B cell (primary cell): ENCODE measurements around the gene AOC1.

Experiments
- EZH2 ChIP-seq: IDR thresholded peaks from 2 replicates; pipeline ENCODE4 v1.6.1; 2012; ENCODE audit warnings: borderline replicate concordance, low read depth, mild to moderate bottlenecking, moderate library complexity, low read length; ENCODE audit not compliant: insufficient read depth, poor library complexity, severe bottlenecking
- TF ChIP-seq, protein P1 (sequence below): fragments of 200-600 bp; IDR thresholded peaks from one replicate; pipeline ENCODE4 v1.8.0; 2022; ENCODE audit warnings: antibody characterized with exemption, mild to moderate bottlenecking

DNA sequence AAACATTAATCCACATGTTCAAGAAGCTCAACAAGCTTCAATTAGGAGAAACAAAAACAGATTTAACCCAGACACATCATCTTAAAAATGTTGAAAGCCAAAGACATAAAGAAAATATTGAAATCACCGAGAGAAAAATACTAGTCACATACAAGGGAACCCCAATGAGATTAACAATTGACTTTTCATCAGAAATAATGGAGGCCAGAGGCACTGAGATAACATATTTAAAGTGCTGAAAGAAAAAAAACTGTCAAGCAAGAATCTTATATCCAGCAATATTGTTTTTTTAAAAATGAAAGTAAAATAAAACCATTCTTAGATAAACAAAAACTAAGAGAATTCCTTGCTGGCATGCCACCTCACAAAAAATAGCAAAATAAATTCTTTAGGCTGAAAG is 28.9 kb downstream of the AOC1 start:
- TF ChIP-seq, protein P1, sequence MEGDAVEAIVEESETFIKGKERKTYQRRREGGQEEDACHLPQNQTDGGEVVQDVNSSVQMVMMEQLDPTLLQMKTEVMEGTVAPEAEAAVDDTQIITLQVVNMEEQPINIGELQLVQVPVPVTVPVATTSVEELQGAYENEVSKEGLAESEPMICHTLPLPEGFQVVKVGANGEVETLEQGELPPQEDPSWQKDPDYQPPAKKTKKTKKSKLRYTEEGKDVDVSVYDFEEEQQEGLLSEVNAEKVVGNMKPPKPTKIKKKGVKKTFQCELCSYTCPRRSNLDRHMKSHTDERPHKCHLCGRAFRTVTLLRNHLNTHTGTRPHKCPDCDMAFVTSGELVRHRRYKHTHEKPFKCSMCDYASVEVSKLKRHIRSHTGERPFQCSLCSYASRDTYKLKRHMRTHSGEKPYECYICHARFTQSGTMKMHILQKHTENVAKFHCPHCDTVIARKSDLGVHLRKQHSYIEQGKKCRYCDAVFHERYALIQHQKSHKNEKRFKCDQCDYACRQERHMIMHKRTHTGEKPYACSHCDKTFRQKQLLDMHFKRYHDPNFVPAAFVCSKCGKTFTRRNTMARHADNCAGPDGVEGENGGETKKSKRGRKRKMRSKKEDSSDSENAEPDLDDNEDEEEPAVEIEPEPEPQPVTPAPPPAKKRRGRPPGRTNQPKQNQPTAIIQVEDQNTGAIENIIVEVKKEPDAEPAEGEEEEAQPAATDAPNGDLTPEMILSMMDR: no peak
- TF ChIP-seq EZH2: no peak
